WTC11 (cell line): Measurements from ENCODE around the gene ROBO1. TPM values are rescaled to one million over a fixed set of nuclear protein-coding genes. Genes with fewer than 3 reads are reported as not detected.

Experiments
- ATAC-seq: fragments of 200-7000 bp; cut with Tn5 transposase; 2 replicates; pipeline ENCODE4 v1.10.0; 2021; ENCODE audit warnings: mild to moderate bottlenecking, moderate library complexity
- CTCF ChIA-PET: fragments of 300-600 bp; sonication (Branson Sonifier 250); formaldehyde crosslinking; loops from one replicate; lab custom pipeline; 2021; ENCODE audit warnings: antibody characterized with exemption; lab: Charles Lee
- POLR2A ChIA-PET: fragments of 350-600 bp; sonication (Branson Sonifier 250); formaldehyde crosslinking; loops from one replicate; lab custom pipeline; 2021; ENCODE audit warnings: antibody characterized with exemption; lab: Charles Lee
- DNase-seq: peaks from one replicate; pipeline ENCODE4 v3.0.0; 2021; ENCODE audit warnings: low spot score
- H3K27ac Mint-ChIP-seq: 2 replicates; pipeline ENCODE4 v1.8.0; 2021; ENCODE audit warnings: mixed read lengths
- H3K27me3 Mint-ChIP-seq: 2 replicates; pipeline ENCODE4 v1.8.0; 2021; ENCODE audit warnings: low read depth, mild to moderate bottlenecking, moderate library complexity, mixed read lengths
- H3K36me3 Mint-ChIP-seq: 2 replicates; pipeline ENCODE4 v1.8.0; 2021; ENCODE audit warnings: mixed read lengths
- H3K4me1 Mint-ChIP-seq: 2 replicates; pipeline ENCODE4 v1.8.0; 2022; ENCODE audit warnings: mixed read lengths
- H3K4me3 Mint-ChIP-seq: 2 replicates; pipeline ENCODE4 v1.8.0; 2021; ENCODE audit warnings: mild to moderate bottlenecking, moderate library complexity, mixed read lengths
- H3K9me3 Mint-ChIP-seq: 2 replicates; pipeline ENCODE4 v1.8.0; 2021; ENCODE audit warnings: mixed read lengths
- ATF2 ChIP-seq: sonication (generic); formaldehyde crosslinking; IDR thresholded peaks from 2 replicates; pipeline ENCODE4 v1.8.1; 2022; ENCODE audit warnings: low read depth, missing genetic modification reagents, borderline replicate concordance
- CDX4 ChIP-seq: fragments of 250-450 bp; sonication (Bioruptor Pico); IDR thresholded peaks from 2 replicates; pipeline ENCODE4 v1.9.0; 2021; ENCODE audit warnings: moderate library complexity, mild to moderate bottlenecking, inconsistent platforms, borderline replicate concordance
- CREB1 ChIP-seq: sonication (generic); formaldehyde crosslinking; IDR thresholded peaks from 2 replicates; pipeline ENCODE4 v1.8.0; 2023; ENCODE audit warnings: mild to moderate bottlenecking, missing genetic modification reagents
- CREM ChIP-seq: sonication (generic); formaldehyde crosslinking; IDR thresholded peaks from 2 replicates; pipeline ENCODE4 v1.8.1; 2022; ENCODE audit warnings: mild to moderate bottlenecking, missing genetic modification reagents, moderate library complexity
- CTCF ChIP-seq: fragments of 200-600 bp; IDR thresholded peaks from 2 replicates; pipeline ENCODE4 v1.8.0; 2022; ENCODE audit warnings: antibody characterized with exemption
- E2F4 ChIP-seq: sonication (generic); formaldehyde crosslinking; IDR thresholded peaks from 2 replicates; pipeline ENCODE4 v1.8.1; 2022; ENCODE audit warnings: low read depth, mild to moderate bottlenecking, moderate library complexity, missing genetic modification reagents, borderline replicate concordance
- FOXJ3 ChIP-seq: sonication (generic); formaldehyde crosslinking; IDR thresholded peaks from 2 replicates; pipeline ENCODE4 v1.9.0; 2021; ENCODE audit warnings: missing genetic modification reagents, mild to moderate bottlenecking, borderline replicate concordance
- HMGXB4 ChIP-seq: sonication (generic); formaldehyde crosslinking; IDR thresholded peaks from 2 replicates; pipeline ENCODE4 v1.8.1; 2023; ENCODE audit warnings: mild to moderate bottlenecking, moderate library complexity, missing genetic modification reagents
- IRF1 ChIP-seq: sonication (generic); formaldehyde crosslinking; IDR thresholded peaks from 2 replicates; pipeline ENCODE4 v1.8.0; 2023; ENCODE audit warnings: missing genetic modification reagents
- IRF2 ChIP-seq: sonication (generic); formaldehyde crosslinking; IDR thresholded peaks from 2 replicates; pipeline ENCODE4 v1.8.0; 2022; ENCODE audit warnings: low read depth, missing genetic modification reagents, borderline replicate concordance
- JUN ChIP-seq: sonication (generic); formaldehyde crosslinking; IDR thresholded peaks from 2 replicates; pipeline ENCODE4 v1.8.0; 2023; ENCODE audit warnings: mild to moderate bottlenecking, missing genetic modification reagents
- MAX ChIP-seq: sonication (generic); formaldehyde crosslinking; IDR thresholded peaks from 2 replicates; pipeline ENCODE4 v1.8.0; 2022; ENCODE audit warnings: mild to moderate bottlenecking, missing genetic modification reagents
- MLX ChIP-seq: sonication (generic); formaldehyde crosslinking; IDR thresholded peaks from 2 replicates; pipeline ENCODE4 v1.8.1; 2023; ENCODE audit warnings: mild to moderate bottlenecking, missing genetic modification reagents, moderate library complexity
- MYBL2 ChIP-seq: sonication (generic); formaldehyde crosslinking; IDR thresholded peaks from 2 replicates; pipeline ENCODE4 v1.8.1; 2023; ENCODE audit warnings: mild to moderate bottlenecking, moderate library complexity, missing genetic modification reagents
- NR3C1 ChIP-seq: sonication (generic); formaldehyde crosslinking; conservative IDR thresholded peaks from 2 replicates; pipeline ENCODE4 v1.8.1; 2023; ENCODE audit warnings: low read depth, mild to moderate bottlenecking, missing genetic modification reagents
- SOX15 ChIP-seq: fragments of 250-450 bp; sonication (Bioruptor Pico); IDR thresholded peaks from 2 replicates; pipeline ENCODE4 v1.9.0; 2021; ENCODE audit warnings: mild to moderate bottlenecking
- SP1 ChIP-seq: sonication (generic); formaldehyde crosslinking; conservative IDR thresholded peaks from 2 replicates; pipeline ENCODE4 v1.8.1; 2022; ENCODE audit warnings: missing genetic modification reagents
- STAT6 ChIP-seq: sonication (generic); formaldehyde crosslinking; conservative IDR thresholded peaks from 2 replicates; pipeline ENCODE4 v1.8.1; 2023; ENCODE audit warnings: mild to moderate bottlenecking, low read depth, missing genetic modification reagents, moderate library complexity
- TCF7 ChIP-seq: sonication (generic); formaldehyde crosslinking; IDR thresholded peaks from 2 replicates; pipeline ENCODE4 v1.8.0; 2022; ENCODE audit warnings: mild to moderate bottlenecking, low read depth, missing genetic modification reagents, moderate library complexity
- ZNF219 ChIP-seq: sonication (generic); formaldehyde crosslinking; IDR thresholded peaks from 2 replicates; pipeline ENCODE4 v1.8.0; 2023; ENCODE audit warnings: missing genetic modification reagents, mild to moderate bottlenecking, borderline replicate concordance
- ZNF232 ChIP-seq: sonication (generic); formaldehyde crosslinking; IDR thresholded peaks from 2 replicates; pipeline ENCODE4 v1.8.0; 2022; ENCODE audit warnings: mild to moderate bottlenecking, missing genetic modification reagents
- ZNF396 ChIP-seq: fragments of 250-450 bp; sonication (Bioruptor Pico); IDR thresholded peaks from 2 replicates; pipeline ENCODE4 v1.8.0; 2021; ENCODE audit warnings: mild to moderate bottlenecking, moderate library complexity, borderline replicate concordance
- ZNF416 ChIP-seq: fragments of 250-450 bp; sonication (Bioruptor Pico); IDR thresholded peaks from 2 replicates; pipeline ENCODE4 v1.9.0; 2021; ENCODE audit warnings: mild to moderate bottlenecking, inconsistent platforms
- total RNA-seq: library from RNA; stranded (reverse); gene quantifications from 3 replicates; pipeline ENCODE4 v1.2.3, GENCODE V29; 2021

The ROBO1 gene
- total RNA-seq, 1 experiment from 2014 or later: 90.9 TPM

GRCh38 chr3:79604681-79605080 is 163.1 kb downstream of the ROBO1 start (continued):
- TF ChIP-seq SP1 (no peak), HMGXB4 (CRISPR knock-in tag) (no peak), ZNF416 (no peak), ZNF219 (CRISPR knock-in tag) (no peak), CREM (CRISPR knock-in tag) (no peak)

- CTCF ChIA-PET: no interaction called here
- H3K4me1 Mint-ChIP-seq: peaks cover 10% of the 10 kb centered on the region
- DNase-seq (no peak), ATAC-seq (no peak)
- H3K4me3 Mint-ChIP-seq: no peak overlapping the region
- H3K27ac Mint-ChIP-seq: no peak overlapping the region
- H3K27me3 Mint-ChIP-seq: no peaks in the 10 kb centered on the region; the same call in 1 of the 2 replicates
- H3K36me3 Mint-ChIP-seq: no peaks in the 10 kb centered on the region
- no peaks in the 10 kb centered on the region for H3K9me3 Mint-ChIP-seq
- POLR2A ChIA-PET: no interaction called here
- TF ChIP-seq MYBL2: no peak
- no peak for TF ChIP-seq TCF7 (CRISPR knock-in tag)
- TF ChIP-seq MLX: no peak
- no peak for TF ChIP-seq CDX4
- no peak for TF ChIP-seq JUN (CRISPR knock-in tag)
- TF ChIP-seq ZNF396 (CRISPR knock-in tag): no peak
- TF ChIP-seq E2F4 (CRISPR knock-in tag): no peak
- TF ChIP-seq IRF1 (CRISPR knock-in tag): no peak
- TF ChIP-seq IRF2 (CRISPR knock-in tag): no peak
- no peak for TF ChIP-seq ZNF232 (CRISPR knock-in tag)
- TF ChIP-seq SOX15: no peak
- TF ChIP-seq CTCF: no peak
- no peak for TF ChIP-seq MAX (CRISPR knock-in tag)
- TF ChIP-seq FOXJ3 (CRISPR knock-in tag): no peak
- no peak for TF ChIP-seq STAT6 (CRISPR knock-in tag)
- TF ChIP-seq NR3C1 (CRISPR knock-in tag): no peak
- TF ChIP-seq CREB1: no peak
- TF ChIP-seq ATF2 (CRISPR knock-in tag): no peak
These were observed 165.4 kb downstream of the ROBO1 start for GRCh38 chr3:79602385-79602784.
